DND-41 (cell line): ENCODE measurements around the gene DSCAM.

Source experiments
- EZH2 ChIP-seq: IDR thresholded peaks from 3 replicates; pipeline ENCODE4 v1.6.1; 2012; ENCODE audit warnings: borderline replicate concordance, low read depth, mild to moderate bottlenecking, moderate library complexity, low read length, inconsistent platforms; ENCODE audit not compliant: severe bottlenecking
- TF ChIP-seq, protein P1 (sequence below): IDR thresholded peaks from 2 replicates; pipeline ENCODE4 v1.5.1; 2012; ENCODE audit warnings: borderline replicate concordance, low read length, moderate library complexity, mild to moderate bottlenecking; ENCODE audit not compliant: poor library complexity, severe bottlenecking; ENCODE audit errors: extremely low read depth

DNA sequence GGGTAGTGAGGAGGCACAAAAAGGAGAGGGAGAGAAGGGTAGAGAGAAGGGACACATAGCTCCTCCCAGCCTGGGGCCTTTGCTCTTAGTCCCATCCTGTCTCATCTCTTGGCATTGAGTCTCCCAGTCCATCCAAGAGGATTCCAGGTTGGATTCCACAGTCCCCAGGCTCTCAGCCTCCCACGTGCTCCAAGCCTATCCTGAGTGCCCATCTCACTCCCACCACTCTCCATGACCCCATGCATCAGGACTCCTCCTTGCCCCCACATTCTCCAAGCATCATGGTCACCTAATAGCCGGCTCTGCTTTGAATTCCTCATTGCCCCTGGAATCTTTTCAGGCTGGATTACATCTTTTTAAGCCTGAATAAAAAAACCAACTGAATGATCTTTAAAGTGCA lies 87.9 kb downstream of the DSCAM start:
- TF ChIP-seq, protein P1, sequence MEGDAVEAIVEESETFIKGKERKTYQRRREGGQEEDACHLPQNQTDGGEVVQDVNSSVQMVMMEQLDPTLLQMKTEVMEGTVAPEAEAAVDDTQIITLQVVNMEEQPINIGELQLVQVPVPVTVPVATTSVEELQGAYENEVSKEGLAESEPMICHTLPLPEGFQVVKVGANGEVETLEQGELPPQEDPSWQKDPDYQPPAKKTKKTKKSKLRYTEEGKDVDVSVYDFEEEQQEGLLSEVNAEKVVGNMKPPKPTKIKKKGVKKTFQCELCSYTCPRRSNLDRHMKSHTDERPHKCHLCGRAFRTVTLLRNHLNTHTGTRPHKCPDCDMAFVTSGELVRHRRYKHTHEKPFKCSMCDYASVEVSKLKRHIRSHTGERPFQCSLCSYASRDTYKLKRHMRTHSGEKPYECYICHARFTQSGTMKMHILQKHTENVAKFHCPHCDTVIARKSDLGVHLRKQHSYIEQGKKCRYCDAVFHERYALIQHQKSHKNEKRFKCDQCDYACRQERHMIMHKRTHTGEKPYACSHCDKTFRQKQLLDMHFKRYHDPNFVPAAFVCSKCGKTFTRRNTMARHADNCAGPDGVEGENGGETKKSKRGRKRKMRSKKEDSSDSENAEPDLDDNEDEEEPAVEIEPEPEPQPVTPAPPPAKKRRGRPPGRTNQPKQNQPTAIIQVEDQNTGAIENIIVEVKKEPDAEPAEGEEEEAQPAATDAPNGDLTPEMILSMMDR, result no peak
- TF ChIP-seq EZH2, result no peak
